Heart left ventricle (tissue), 13 donors: ENCODE results near the gene PKD2L1.

Source experiments
- POLR2A ChIP-seq, 2 donors: fragments of 450-650 bp; IDR thresholded peaks; one replicate each; pipeline ENCODE4 v1.6.1; 2017; ENCODE audit warnings: antibody characterized with exemption in 2 of 2, mild to moderate bottlenecking in 2 of 2, moderate library complexity in 2 of 2
- TF ChIP-seq, protein P1 (sequence below), 12 donors: fragments of 200-600 bp; sonication (generic) in 4 of 12; IDR thresholded peaks; one replicate each; pipeline versions ENCODE4 v1.5.0 to v1.8.0; 2018 to 2022; ENCODE audit warnings: antibody characterized with exemption in 12 of 12, mild to moderate bottlenecking in 5 of 12
- donor health status: ischemic (EF 13 %, LVEDD 7.1; RV severe dilation, severe dysfunction).
- donor health status: DM: no; HTN: yes; CAD: no.
- donor health status: DM: no; HTN: no; CAD: no.
- donor health status: ischemic (EF 25% LVEDD 6.9; RV normal size, moderate dysfunction).
- donor health status: ischemic (EF 25% LVEDD 5.7; RV mildly dilated, moderate dysfunction).
- donor health status: ischemic (EF 35%, LVEDD 5.7; RV mildly dilated, moderate dysfunction).
- donor health status: nonischemic (EF 11% LVEDD 7.7; RV severe dilation, severe dysfunction).
- donor health status: DM: yes; HTN: yes; CAD: no.
- donor health status: PGD.
- donor health status: ischemic (EF 29% LVEDD 5.4; RV normal size, mild dysfunction).
- donor health status: nonischemic (EF 23%, LVEDD 6.1; RV moderate dilation, normal function).

GRCh38 chr10:100327718-100328009, 2.4 kb downstream of the PKD2L1 start:
- TF ChIP-seq, protein P1, sequence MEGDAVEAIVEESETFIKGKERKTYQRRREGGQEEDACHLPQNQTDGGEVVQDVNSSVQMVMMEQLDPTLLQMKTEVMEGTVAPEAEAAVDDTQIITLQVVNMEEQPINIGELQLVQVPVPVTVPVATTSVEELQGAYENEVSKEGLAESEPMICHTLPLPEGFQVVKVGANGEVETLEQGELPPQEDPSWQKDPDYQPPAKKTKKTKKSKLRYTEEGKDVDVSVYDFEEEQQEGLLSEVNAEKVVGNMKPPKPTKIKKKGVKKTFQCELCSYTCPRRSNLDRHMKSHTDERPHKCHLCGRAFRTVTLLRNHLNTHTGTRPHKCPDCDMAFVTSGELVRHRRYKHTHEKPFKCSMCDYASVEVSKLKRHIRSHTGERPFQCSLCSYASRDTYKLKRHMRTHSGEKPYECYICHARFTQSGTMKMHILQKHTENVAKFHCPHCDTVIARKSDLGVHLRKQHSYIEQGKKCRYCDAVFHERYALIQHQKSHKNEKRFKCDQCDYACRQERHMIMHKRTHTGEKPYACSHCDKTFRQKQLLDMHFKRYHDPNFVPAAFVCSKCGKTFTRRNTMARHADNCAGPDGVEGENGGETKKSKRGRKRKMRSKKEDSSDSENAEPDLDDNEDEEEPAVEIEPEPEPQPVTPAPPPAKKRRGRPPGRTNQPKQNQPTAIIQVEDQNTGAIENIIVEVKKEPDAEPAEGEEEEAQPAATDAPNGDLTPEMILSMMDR (IDR thresholded peaks at IDR 0.05), result no peak
- no peak for TF ChIP-seq POLR2A (IDR thresholded peaks at IDR 0.05)
